HG02884 (cell line): ENCODE measurements around the gene HSD17B2.
"Not testable (repeated sequence)": the region's sequence is repeated elsewhere in the genome, so short reads cannot be mapped to it uniquely, and the experiment has no call there.

Experiments used
- ATAC-seq: cut with Tn5 transposase; IDR thresholded peaks from one replicate; pipeline ENCODE4 v1.9.1; 2021; ENCODE audit warnings: mild to moderate bottlenecking, moderate library complexity; ENCODE audit not compliant: unreplicated experiment

Gene HSD17B2

GRCh38 chr16:82074019-82074558 lies 39.0 kb downstream of the HSD17B2 start:
- no peak for ATAC-seq

- ATAC-seq = no peak
Measured at GRCh38 chr16:82078125-82078524, 43.1 kb downstream of the HSD17B2 start.

GRCh38 chr16:82079892-82080291 lies 44.8 kb downstream of the HSD17B2 start:
- ATAC-seq = no peak

- no peak for ATAC-seq
Measured at GRCh38 chr16:82081264-82081663, 46.2 kb downstream of the HSD17B2 start.

- ATAC-seq = no peak
Measured at GRCh38 chr16:82082097-82082496, 47.0 kb downstream of the HSD17B2 start.

GRCh38 chr16:82082543-82083244 lies 47.6 kb downstream of the HSD17B2 start:
- no peak for ATAC-seq

- no peak for ATAC-seq
Measured at GRCh38 chr16:82083710-82084353, 48.8 kb downstream of the HSD17B2 start.

- no peak for ATAC-seq
Measured at GRCh38 chr16:82085011-82085779, 50.1 kb downstream of the HSD17B2 start.

GRCh38 chr16:82088483-82088882 lies 53.4 kb downstream of the HSD17B2 start:
- ATAC-seq = no peak

GRCh38 chr16:82091241-82091640 lies 56.2 kb downstream of the HSD17B2 start:
- no peak for ATAC-seq

GRCh38 chr16:82092711-82093110 lies 57.7 kb downstream of the HSD17B2 start:
- no peak for ATAC-seq

- no peak for ATAC-seq
Measured at GRCh38 chr16:82093666-82094300, 58.7 kb downstream of the HSD17B2 start.

- no peak for ATAC-seq
Measured at GRCh38 chr16:82094942-82095540, 60.0 kb downstream of the HSD17B2 start.

- no peak for ATAC-seq
Measured at GRCh38 chr16:82096641-82097040, 61.6 kb downstream of the HSD17B2 start.

- no peak for ATAC-seq
Measured at GRCh38 chr16:82105107-82105506, 70.1 kb downstream of the HSD17B2 start.

- no peak for ATAC-seq
Measured at GRCh38 chr16:82108100-82108499, 73.0 kb downstream of the HSD17B2 start.

- no peak for ATAC-seq
Measured at GRCh38 chr16:82108774-82109173, 73.7 kb downstream of the HSD17B2 start.

GRCh38 chr16:82109266-82109665 lies 74.2 kb downstream of the HSD17B2 start:
- not testable (repeated sequence) for ATAC-seq

GRCh38 chr16:82111944-82112343 lies 76.9 kb downstream of the HSD17B2 start:
- ATAC-seq = no peak

- ATAC-seq = no peak
Measured at GRCh38 chr16:82113741-82114140, 78.7 kb downstream of the HSD17B2 start.

- ATAC-seq = no peak
Measured at GRCh38 chr16:82116535-82116934, 81.5 kb downstream of the HSD17B2 start.
